ENCODE results near the gene GMNN.
"Not testable (repeated sequence)": the region's sequence is repeated elsewhere in the genome, so short reads cannot be mapped to it uniquely, and the experiment has no call there.

The GMNN gene

GRCh38 chr6:24744911-24745310 lies 29.8 kb upstream of the GMNN start:
- TF ChIP-seq KLF10 (tag by site-specific recombination; IDR thresholded peaks at IDR 0.05) (no peak), ZNF248 (tag by site-specific recombination; IDR thresholded peaks at IDR 0.05) (no peak), ZBTB6 (tag by site-specific recombination; IDR thresholded peaks at IDR 0.05) (no peak)
- Histone ChIP-seq H3K36me3 (ENCODE audit: control insufficient read depth in 2 of 2, insufficient read depth in 1 of 2, low read length in 2 of 2) (no peaks in the 10 kb centered on the region), H3K4me1 (ENCODE audit: control insufficient read depth, insufficient read depth, low read length) (no peaks in the 10 kb centered on the region), H3K9me3 (ENCODE audit: control insufficient read depth, insufficient read depth, low read depth, low read length) (no peaks in the 10 kb centered on the region), H3K27ac (ENCODE audit: extremely low read depth, low read depth, low read length) (no peak overlapping the region), H3K4me3 (ENCODE audit: low read depth, low read length) (no peak overlapping the region)
- ChIA-PET CTCF (interaction anchor here (0.5 to 1.3 kb wide), 3 partner anchors 204 to 688 kb away, joined by 3 read pairs; no protein-coding TSS in a partner anchor), POLR2A (no interaction called here)

GRCh38 chr6:24749297-24749696 lies 25.4 kb upstream of the GMNN start:
- no peaks in the 10 kb centered on the region for H3K36me3 ChIP-seq (ENCODE audit: control insufficient read depth in 2 of 2, insufficient read depth in 1 of 2, low read length in 2 of 2)
- ChIA-PET POLR2A (no interaction called here), CTCF (no interaction called here)
- no peak for TF ChIP-seq KLF10 (tag by site-specific recombination; IDR thresholded peaks at IDR 0.05)
- no peak overlapping the region for H3K27ac ChIP-seq (ENCODE audit: extremely low read depth, low read depth, low read length)
- H3K9me3 ChIP-seq (ENCODE audit: control insufficient read depth, insufficient read depth, low read depth, low read length), result no peaks in the 10 kb centered on the region
- no peak overlapping the region for H3K4me3 ChIP-seq (ENCODE audit: low read depth, low read length)
- no peaks in the 10 kb centered on the region for H3K4me1 ChIP-seq (ENCODE audit: control insufficient read depth, insufficient read depth, low read length)

GRCh38 chr6:24750878-24751277 lies 23.9 kb upstream of the GMNN start:
- H3K4me1 ChIP-seq (ENCODE audit: control insufficient read depth, insufficient read depth, low read length); POLR2A ChIA-PET; H3K36me3 ChIP-seq (ENCODE audit: control insufficient read depth in 2 of 2, insufficient read depth in 1 of 2, low read length in 2 of 2); CTCF ChIA-PET; H3K9me3 ChIP-seq (ENCODE audit: control insufficient read depth, insufficient read depth, low read depth, low read length); H3K4me3 ChIP-seq (ENCODE audit: low read depth, low read length); H3K27ac ChIP-seq (ENCODE audit: extremely low read depth, low read depth, low read length): not testable (repeated sequence)

GRCh38 chr6:24752503-24752902 lies 22.2 kb upstream of the GMNN start:
- H3K4me1 ChIP-seq (ENCODE audit: control insufficient read depth, insufficient read depth, low read length), result no peaks in the 10 kb centered on the region
- TF ChIP-seq ZNF521 (tag by site-specific recombination; IDR thresholded peaks at IDR 0.05), result no peak
- no peak for TF ChIP-seq ZNF704 (tag by site-specific recombination; IDR thresholded peaks at IDR 0.05)
- no peak for TF ChIP-seq ZNF324 (tag by site-specific recombination; IDR thresholded peaks at IDR 0.05)
- TF ChIP-seq ZNF621 (tag by site-specific recombination; IDR thresholded peaks at IDR 0.05), result no peak
- TF ChIP-seq ZNF571 (tag by site-specific recombination; IDR thresholded peaks at IDR 0.05), result no peak
- TF ChIP-seq ZNF830 (tag by site-specific recombination; IDR thresholded peaks at IDR 0.05; ENCODE audit: low read depth), result no peak
- no peak for TF ChIP-seq ZBTB1 (tag by site-specific recombination; IDR thresholded peaks at IDR 0.05)
- TF ChIP-seq ZSCAN18 (tag by site-specific recombination; IDR thresholded peaks at IDR 0.05), result no peak
- no peak for TF ChIP-seq TSHZ1 (tag by site-specific recombination; IDR thresholded peaks at IDR 0.05; ENCODE audit: borderline replicate concordance)
- TF ChIP-seq ZNF623 (tag by site-specific recombination; IDR thresholded peaks at IDR 0.05), result no peak
- TF ChIP-seq CTCF (tag by site-specific recombination; IDR thresholded peaks at IDR 0.05), result no peak
- TF ChIP-seq ZNF169 (tag by site-specific recombination; IDR thresholded peaks at IDR 0.05), result no peak
- TF ChIP-seq BCL11B (tag by site-specific recombination; IDR thresholded peaks at IDR 0.05; ENCODE audit: low read depth), result no peak
- ChIA-PET POLR2A (no interaction called here), CTCF (no interaction called here)
- H3K9me3 ChIP-seq (ENCODE audit: control insufficient read depth, insufficient read depth, low read depth, low read length), result no peaks in the 10 kb centered on the region
- no peak overlapping the region for H3K4me3 ChIP-seq (ENCODE audit: low read depth, low read length)
- no peak overlapping the region for H3K27ac ChIP-seq (ENCODE audit: extremely low read depth, low read depth, low read length)
- H3K36me3 ChIP-seq (ENCODE audit: control insufficient read depth in 2 of 2, insufficient read depth in 1 of 2, low read length in 2 of 2), result no peaks in the 10 kb centered on the region
